RPMI7951 (cell line): Measurements from ENCODE around the gene INTU. TPM values are rescaled to one million over a fixed set of nuclear protein-coding genes. Genes with fewer than 3 reads are reported as not detected.
"Not testable (repeated sequence)": the region's sequence is repeated elsewhere in the genome, so short reads cannot be mapped to it uniquely, and the experiment has no call there.

Source experiments
- DNase-seq: peaks from one replicate; pipeline ENCODE4 v3.0.0-alpha.2; 2012; ENCODE audit warnings: low read depth
- total RNA-seq: library from RNA; depleted of rRNA; stranded (reverse); fragments of >200 nt; shearing (Covaris generic); gene quantifications from 2 replicates; pipeline ENCODE4 v1.2.3, GENCODE V29; 2014; rRNA removed

Gene INTU
- total RNA-seq: 2.1 and 2.6 TPM in 2 replicates

DNA sequence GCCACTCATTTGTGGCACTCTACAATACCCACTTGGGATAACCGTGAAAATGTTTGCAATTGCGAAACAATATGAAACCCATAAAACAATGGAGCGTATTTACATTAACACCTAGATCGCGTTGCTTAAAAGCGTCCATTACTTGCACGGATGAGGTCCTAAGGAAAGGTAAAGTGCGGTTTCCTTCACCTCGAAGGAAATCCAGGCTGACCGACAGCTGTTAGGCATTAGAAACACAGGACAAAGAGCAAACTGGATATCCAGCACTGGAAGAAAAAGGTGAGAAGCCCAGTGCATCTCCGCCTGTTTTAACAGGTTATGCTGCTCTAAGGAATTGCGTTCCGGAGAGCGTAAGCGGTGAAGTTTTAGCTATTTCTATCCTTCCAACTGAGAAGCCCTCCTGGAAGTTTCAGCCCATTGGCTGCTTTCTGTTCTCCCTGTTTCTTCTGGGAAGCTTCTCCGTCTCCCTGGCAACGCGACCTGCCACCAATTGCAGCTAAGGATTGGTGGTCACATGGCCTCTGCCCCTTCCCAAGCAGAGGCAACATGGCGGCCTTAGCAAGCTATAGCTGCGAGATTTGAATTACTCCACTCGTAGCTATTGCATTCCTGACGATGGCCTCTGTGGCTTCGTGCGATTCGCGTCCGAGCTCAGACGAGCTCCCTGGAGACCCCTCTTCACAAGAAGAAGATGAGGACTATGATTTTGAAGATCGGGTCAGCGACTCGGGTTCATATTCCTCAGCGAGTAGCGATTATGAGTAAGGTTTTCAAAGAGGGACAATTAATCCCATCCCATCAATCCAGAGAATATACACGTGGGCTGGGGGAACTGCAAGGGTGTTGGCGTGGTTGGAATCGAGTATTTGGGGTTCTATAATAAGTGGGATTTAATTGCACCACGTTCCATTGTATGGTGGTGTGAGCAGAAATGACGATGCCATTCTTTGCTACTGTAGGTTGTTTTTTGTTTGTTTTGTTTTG is at the start of gene INTU:
Gene INTU, plus strand, starts transcription at position 538 of the 984 bp plus-strand sequence. Its CDS starts 78 bp downstream, at position 616.
- peak; percentile 92 for DNase-seq

DNA sequence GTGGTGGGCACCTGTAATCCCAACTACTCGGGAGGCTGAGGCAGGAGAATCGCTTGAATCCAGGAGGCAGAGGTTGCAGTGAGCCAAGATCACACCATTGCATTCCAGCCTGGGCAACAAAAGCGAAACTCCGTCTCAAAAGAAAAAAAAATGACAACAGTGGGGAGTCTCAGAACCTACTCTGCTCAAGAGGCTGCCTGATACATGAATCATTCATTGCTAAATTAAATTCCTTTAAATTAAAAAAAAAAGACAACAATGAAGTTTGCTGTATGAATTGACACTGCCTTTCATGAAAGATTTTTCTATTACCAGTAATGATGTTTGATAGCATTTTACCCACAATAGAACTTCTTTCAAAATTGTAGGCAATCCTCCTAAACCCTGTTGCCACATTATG is 46.3 kb upstream of the INTU start:
- DNase-seq: not testable (repeated sequence)

DNA sequence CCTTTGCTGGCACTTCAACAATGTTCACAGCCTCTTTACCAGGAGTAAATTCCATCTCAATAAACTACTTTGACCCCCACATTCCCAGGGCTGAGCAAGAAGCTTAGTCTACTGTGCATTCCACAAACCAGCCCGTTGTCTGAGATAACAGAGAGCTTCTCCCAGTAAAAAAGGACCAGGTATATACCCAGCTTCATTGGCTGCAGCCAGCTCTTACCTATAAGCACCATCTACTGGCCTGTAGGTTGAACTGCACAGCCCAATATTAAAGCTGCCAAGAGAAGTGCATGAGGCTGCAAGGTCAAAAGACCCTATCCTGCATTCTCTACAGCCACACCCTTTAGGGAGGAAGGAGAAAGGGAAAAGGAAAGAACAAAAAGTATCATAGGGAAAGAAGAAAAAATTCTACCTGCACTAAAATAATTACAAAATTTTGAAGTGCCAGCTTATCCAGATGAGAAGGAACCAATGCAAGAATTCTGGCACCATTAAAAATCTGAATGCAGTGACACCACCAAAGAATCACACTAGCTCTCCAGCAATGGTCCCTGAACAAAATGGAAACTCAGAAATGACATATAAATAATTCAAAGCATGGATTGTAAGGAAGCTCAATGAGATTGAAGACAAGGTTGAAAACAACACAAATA is 45.7 kb upstream of the INTU start:
- DNase-seq: peak; percentile 35

DNA sequence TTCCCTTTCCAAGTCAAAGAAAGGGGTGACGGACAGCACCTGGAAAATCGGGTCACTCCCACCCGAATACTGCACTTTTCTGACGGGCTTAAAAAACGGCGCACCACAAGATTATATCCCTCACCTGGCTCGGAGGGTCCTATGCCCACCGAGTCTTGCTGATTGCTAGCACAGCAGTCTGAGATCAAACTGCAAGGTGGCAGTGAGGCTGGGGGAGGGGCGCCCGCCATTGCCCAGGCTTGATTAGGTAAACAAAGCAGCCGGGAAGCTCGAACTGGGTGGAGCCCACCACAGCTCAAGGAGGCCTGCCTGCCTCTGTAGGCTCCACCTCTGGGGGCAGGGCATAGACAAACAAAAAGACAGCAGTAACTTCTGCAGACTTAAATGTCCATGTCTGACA is 43.6 kb upstream of the INTU start:
- DNase-seq: not testable (repeated sequence)

DNA sequence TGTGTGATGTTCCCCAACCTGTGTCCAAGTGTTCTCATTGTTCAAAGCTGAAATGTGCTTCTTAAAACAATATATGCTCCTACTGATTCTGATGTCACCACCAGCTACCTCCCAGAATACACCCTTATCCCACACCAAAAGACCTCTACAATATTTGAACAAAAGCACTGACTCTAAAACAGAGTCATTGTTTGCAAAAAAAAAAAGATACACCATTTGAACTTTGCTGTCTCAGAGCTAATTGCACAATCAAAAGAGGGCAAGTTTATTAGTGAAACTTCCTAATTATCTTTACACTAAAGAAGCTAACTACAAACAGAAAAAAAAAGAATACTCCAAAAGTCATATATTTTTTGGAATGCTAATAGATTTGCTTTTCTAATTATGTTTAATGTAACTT is 34.1 kb upstream of the INTU start:
- DNase-seq: no peak

DNA sequence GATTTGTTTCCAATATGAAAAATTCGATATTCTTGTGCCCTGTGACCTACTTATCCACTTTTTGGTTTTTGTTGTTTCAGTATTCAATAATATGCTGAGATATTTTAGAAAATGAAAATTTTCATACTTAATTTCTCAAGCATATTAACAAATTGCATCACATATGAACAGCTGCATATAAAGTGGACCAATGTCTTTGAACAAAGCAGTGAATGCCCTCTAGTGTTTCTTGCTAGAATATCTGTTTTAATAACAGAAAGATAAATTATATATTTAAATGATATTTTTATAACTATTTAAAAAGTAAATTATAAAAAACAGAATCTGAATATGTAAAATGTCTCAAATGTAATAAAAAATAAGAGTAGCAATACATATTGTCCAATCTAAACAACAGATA is 31.7 kb upstream of the INTU start:
- no peak for DNase-seq

DNA sequence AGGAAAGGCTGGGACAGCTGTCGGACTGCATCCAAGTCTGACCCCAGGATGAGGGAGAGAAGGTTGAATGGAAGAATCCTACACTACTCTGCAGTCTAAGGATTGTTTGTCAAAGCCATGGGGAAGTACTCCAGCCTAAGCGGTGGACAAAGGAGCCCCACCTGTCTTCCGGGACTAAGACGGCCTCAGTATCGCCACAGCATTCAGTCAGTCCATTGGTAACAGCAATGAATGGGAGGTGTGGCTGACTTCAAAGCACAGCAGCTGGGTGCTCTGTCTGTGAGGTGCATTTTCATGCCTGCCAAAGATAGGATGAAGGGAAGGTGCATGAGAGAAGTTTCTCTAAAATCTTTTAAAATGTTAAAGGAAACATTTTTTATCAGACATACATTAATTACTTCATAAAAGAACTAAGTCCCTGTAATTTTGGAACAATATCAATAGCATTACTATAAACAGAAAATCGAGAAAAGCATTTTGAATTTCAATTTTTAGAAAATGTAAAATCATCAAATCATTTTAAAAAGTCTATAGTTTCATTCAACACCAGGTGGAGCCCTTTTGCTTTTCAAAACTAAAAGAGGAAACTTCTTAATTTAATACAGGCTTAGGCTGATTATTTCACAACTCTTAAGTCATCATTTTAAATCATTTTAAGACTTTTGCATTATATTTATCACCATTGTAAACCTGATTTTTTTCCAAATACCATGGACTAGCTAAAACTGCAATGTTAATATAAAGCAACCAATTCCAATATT is 27.6 kb upstream of the INTU start:
- peak; percentile 14 for DNase-seq

DNA sequence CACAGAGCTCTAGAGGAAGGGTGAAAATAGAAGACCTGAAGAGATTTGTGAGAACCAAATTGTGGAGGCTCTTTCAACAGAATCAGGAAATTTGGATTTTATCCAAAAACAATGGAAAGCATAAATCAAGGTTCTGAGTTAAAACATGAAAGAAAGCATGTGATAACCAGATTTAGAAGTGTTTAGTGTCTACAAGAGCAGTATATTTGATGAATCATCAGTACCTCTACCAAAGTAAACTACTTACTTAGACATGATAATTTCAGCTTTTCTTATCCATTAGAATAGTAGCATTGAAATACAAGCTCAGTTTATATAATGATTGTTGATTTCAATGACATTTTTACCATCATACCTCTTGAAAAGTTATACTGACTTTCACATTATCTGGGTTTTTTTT is 25.9 kb upstream of the INTU start:
- no peak for DNase-seq

DNA sequence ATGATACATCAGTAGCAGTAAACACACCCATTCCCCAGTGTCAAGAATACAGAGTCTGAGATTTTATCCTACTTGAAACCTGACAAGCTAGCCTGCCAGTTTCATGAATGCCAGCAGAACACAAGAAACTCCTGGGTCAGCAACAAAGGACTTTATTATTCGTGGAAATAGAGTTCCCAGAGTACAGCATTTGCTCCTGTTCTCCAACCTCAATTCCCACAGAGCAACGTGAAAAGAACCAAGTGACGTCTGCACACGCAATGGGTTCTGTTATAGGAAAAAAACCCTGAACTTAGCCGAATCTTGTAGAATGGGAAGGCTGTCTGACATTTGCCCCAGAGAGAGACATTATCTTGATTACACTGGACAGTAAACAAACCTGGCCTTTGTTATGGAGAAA is 23.3 kb upstream of the INTU start:
- no peak for DNase-seq

DNA sequence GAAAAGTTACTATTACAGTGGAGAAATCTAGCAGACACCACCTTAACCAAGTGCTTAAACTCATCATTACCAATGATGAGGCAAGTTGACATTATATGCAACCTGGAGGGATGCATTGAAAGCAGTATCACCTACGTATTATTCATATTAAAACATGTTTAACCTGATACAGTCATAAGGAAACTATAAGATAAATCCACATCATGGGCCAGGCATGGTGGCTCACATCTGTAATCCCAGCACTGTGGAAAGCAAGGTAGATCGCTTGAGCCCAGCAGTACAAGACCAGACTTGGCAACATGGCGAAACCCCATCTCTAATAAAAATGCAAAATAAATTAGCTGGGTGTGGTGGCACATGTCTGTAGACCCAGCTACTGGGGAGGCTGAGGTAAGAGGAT is 22.3 kb upstream of the INTU start:
- DNase-seq: no peak

DNA sequence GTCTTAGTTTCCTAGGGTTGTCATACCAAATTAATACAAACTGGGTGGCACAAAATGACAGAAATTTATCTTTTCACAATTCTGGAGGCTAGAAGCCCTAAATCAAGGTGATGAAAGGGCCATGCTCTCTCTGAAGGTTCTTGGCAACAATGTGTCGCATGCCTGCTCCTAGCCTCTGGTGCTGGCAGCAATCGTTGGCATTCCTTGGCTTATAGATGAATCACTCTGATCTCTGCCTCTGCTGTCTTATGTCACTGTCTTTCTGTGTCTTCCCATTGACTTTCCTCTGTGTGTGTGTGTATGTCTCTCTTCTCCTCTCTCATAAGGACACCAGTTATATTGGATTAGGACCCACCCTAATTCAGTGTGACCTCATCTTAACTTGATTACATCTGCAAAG is 15.9 kb upstream of the INTU start:
- no peak for DNase-seq

DNA sequence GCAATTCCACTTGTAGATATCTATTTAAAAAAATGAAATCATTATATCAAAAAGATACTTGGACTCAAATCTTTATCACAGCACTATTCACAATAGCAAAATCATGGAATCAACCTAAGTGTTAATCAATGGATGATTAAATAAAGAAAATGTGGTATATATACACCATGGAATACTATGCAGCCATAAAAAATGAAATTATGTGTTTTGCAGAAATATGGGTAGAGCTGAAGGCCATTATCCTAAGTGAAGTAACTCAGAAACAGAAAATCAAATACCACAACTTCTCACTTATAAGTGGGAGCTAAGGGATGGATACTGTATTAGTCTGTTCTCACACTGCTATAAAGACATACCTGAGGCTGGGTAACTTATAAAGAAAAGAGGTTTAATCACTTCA is 14.3 kb upstream of the INTU start:
- DNase-seq: no peak

DNA sequence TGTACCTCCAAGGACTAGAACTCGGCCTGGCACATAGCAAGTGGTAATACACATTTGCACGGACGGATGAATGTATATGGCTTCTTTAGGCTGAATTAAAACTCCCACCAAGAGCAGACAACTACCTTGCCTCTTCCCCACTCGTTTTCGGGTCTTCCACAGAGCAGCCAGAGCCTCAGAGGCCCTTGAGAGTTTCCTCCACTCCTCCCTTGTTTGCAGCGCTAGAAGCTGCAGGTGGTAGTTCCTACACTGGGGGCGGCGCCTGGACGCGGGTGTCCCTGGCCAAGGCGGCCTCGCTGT is 10.2 kb upstream of the INTU start:
- DNase-seq: no peak

DNA sequence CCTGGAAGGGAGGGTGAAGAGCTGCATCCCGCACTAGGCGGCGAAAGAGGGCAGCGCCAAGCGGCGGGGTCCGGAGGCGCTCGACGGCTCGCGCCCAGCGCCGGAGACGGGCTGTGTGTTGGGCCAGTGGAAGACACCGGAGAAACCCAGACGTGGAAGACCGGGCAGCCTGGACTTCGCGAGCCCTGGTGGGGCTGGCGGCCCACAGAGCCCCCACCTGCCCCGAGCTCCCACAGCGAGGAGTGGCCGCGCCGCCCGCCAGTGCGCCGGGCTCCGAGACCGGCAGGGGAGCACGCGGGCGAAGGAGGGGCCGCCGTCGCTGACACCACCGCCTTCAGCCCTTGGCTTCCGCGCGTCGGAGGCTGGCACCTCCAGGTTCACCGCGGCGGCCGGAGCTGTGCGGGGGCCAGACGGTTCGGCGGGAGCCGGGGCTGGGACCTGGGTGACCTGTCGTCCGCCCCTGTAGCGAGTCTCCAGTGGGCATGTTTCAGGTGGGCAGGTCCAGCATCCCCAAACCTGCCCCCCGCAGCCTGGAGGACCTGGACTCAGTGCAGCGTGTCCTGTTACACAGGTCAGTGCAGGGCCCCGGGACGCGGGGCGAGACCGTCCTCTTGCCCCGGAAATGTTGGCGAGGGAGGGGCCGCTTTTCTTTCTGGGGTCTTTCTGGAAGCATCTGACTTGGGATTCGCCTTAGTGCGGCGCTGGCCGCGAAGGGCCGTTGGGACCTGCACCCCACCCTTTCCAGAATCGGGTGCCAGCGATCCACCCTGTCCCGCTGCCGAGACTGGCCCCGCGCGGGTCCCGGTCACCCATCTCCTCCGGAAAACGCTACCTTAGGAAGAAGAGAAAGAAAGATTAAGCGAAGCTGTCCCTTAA is 9.6 kb upstream of the INTU start:
- peak; percentile 24 for DNase-seq

DNA sequence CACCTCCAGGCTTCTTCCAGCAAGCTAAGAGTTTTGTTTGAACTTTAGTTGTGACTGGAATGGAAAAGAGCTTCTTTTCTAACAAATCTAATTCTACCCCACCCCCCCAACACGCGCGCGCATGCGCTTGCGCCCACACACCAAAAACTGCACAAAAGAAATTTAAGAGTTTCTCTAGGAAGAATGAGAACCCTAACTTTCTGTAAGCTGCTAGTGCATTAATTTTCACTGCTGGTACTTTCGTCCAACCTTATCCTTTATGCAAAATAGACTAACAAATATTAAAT is 9.0 kb upstream of the INTU start:
- DNase-seq: no peak

DNA sequence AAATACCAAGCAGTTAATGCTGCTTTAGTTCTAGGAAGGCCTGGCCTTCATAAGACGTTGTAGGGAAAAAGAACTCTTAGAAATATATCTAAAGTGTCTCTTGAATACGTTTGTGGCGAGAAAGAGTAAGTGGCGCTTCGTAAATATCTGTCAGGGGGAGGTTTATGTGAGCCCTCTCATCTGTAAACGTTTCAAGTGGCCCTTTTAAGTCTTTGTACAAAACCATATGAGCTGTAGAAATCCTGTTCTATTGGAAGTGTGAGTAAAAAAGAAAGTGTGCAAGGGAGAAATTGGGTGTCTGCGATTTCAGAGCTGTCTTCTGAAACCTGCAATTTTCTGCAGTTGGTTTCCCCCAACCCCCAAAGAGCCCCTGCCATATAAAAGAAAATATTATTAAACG is 8.6 kb upstream of the INTU start:
- no peak for DNase-seq

DNA sequence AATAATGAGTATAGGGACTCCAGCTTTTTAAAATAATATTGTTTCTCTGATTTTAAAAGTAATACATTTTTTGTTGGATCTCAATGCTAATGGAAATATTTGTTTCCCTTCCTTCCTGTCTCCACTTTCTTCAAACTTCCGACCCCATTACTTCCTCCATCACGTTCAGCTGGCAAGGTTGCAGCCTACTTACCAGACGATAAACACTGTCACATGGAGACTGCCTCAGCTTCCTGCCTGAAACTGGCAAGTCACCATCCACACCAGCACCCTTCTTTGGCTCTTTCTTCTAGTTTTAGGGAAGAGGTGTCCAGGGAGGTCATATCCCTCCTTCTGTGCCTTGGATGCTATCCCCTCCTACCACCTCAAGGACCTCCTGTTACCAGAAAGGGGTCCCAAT is 3.4 kb upstream of the INTU start:
- DNase-seq: no peak

DNA sequence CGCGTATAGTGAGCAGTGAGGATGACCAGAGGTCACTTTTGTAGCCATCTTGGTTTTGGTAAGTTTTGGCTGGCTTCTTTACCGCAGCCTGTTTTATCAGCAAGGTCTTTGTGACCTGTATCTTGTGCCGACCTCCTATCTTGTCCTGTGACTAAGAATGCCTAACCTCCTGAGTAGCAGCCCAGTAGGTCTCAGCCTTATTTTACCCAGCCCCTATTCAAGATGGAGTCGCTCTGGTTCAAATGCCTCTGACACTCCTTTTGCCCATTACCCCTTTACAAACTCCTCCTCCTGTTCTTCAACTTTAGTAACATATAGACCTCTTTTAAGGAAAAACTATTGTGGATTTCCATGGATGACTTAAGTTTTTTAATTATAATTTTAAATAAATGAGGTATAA is 2.6 kb upstream of the INTU start:
- no peak for DNase-seq

DNA sequence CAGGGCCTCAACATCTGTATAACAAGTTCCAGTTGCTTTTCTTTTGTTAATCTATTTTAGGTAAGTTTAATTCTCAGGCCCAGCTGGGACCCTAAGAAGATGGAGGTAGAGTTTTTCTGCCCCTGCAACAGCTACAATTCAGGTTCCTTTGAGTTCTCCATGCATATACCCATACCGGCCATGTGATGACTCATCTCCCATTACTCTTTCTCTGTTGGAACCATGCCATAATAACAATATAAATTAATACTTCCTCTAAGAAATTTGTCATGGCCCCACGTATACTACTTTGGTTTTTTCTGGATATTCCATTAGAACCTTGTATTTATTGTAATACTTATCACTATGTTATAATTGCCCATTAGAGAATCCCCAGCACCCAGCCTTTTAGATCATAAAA is 1.3 kb upstream of the INTU start:
- DNase-seq: peak; percentile 5

DNA sequence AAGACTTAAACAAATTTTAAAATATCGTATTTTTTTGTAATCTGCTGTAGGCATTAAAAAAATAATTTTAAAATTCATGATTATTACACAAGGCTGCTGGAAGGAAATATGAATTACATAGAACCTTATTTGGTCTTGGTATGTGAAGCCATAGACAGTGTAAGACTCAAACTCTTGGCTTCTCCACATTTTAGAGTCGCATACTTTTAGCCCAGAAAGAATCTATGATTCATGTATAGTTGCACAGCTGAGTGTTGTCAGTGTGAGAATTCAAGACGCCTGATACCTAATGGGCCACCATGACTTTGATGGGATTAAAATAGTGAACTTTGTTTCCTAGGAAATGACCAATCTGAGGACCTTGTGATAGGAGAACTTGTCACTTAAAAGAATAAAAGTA is 1.4 kb downstream of the INTU start:
- no peak for DNase-seq

DNA sequence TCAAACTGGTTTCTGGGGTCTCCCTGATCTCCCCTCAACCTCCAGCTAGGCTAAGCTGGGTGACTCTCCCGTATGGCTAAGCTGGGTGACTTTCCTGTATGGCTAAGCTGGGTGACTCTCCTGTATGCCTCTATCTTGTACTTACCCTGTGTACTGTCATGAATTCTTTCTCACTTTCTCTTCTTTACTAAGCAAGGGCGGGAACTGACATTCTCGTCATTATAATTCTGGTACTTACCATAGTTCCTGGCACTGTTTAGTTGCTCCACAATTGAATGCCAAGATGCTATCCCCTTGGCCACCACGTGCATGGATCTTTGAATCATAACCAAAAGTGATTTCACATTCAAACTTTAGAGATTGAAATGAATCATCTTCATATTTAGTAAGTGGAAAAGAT is 8.8 kb downstream of the INTU start:
- DNase-seq: no peak

DNA sequence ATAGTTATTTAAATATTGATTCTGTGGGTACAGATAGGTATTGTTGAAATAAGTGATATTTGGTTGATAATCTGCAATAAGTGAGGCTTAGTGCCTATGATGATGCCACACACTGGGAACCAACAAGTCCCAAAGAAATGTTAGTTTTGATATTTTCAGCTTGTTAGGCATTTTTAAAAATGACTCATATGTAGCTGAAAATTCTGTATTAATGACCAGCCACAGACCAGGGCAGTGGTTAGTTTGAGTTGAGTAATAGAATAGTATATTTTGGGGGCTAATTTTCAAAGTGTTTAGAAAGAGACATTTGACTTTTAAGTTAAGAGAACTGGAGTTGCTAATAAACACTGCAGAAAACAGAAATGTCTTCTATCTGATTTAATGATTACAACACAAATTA is 9.4 kb downstream of the INTU start:
- no peak for DNase-seq
